ENCODE data around the gene PNPO. TPM values are rescaled to one million over a fixed set of nuclear protein-coding genes. Genes with fewer than 3 reads are reported as not detected.

PNPO gene
- total RNA-seq, 2 donors from 2014 or later, result 24.9 to 26.0 TPM

DNA sequence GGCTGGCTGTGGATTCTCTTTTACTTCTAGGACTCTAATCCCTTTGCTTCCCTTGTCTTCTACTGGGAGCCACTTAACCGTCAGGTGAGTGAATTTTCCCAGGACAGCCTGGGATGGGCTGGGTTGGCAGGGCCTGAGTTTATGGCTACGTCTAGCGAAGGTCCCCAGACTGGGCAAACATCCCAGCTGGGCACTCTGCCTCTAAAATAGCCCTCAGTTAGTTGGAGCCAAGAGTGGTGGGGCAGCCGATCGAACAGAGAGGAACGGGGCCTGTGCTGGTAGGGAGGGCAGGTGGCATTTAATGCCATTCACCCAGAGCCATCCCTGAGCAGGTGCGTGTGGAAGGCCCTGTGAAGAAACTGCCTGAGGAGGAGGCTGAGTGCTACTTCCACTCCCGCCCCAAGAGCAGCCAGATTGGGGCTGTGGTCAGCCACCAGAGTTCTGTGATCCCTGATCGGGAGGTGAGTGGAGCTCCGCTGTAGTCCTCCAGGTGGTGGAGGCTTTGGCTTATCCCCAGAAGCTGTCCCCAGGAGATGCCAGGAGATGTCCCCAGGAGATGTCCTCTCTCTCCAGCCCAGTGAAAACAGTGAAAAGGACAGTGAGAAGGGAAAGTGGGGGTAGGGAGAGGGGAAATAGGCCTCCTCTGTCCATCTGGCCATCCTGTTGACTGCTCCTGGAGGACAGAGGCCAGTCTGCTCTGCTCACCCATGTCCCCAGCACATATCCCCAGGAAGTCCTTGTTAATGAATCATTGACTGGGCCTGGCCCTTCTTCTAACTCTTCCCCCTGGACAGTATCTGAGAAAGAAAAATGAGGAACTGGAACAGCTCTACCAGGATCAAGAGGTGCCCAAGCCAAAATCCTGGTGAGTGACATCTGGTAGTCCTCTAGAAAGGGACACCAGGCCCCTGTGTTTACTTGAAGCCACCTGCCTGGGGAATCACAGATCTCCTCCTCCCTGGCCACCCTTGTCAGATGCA, 4.4 kb downstream of the PNPO start:
- DNase-seq (peak in 1 of 2 donors; percentile 46), ATAC-seq (peak; percentile 1)
- intact Hi-C loops (cut with DNase I, micrococcal nuclease), result loop anchor here in 1 of 2 donors (10.0 kb wide), 1 partner anchor 101 kb away; the partner anchor contains the start of gene SCRN2

GRCh38 chr17:47946516-47946915, 5.1 kb downstream of the PNPO start:
- no peak for ATAC-seq
- DNase-seq, result peak in 1 of 2 donors; percentile 43
- intact Hi-C loops (cut with DNase I, micrococcal nuclease), result loop anchor here in 1 of 2 donors (10.0 kb wide), 1 partner anchor 102 kb away; the partner anchor contains the start of gene SCRN2

DNA sequence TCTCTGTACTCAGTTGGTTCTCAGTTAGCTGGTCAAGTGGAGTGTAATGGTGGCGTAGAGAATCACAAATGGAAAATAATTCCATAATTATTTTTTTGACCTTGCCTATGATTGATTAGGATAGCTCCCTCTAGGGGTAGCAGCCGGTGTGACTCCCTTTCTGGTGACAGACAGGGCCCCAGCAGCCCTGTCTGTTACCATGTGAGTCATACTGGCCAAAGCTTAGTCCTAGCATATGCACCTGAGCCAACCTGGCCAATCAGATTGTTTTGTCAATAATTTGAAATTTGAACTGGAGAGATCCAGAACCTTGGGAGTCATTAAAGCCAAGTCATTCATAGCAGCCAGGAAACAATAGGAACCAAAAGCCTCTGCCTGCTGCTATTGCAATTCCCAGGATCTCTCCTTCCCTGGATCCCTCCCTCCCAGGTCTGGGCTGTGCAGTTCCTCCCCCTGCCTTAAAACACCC, 5.6 kb downstream of the PNPO start:
- intact Hi-C loops (cut with DNase I, micrococcal nuclease), result loop anchor here in 1 of 2 donors (10.0 kb wide), 1 partner anchor 102 kb away; the partner anchor contains the start of gene SCRN2

DNA sequence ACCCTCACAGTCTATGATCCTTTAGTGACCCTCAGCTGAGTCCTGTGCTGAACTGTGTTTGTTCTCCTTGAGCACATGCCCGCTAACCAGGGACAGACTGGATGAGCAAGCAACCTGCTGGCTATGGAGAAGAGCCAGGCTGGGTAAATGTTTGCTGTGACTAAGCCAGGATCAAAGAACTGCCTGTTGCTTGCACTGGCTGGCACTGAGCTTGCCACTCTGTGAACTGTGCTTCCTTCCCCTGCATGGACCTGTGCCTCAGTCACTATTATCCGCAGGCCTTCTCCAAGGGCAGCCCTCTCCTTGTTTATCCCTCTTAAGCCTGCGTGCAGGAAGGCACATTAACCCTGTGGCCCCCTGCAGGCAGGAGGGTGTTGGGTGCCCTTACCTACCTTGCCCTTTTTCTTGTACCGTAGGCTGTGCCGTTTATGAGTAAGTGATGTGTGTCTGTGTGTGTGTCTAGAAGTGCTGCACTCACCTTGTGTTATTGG, 7.4 kb downstream of the PNPO start:
- intact Hi-C loops (cut with DNase I, micrococcal nuclease), result loop anchor here in 1 of 2 donors (10.0 kb wide), 1 partner anchor 104 kb away; the partner anchor contains the start of gene SCRN2
- DNase-seq, result peak in 1 of 2 donors; percentile 53
- ATAC-seq, result peak; percentile 5

More for the DNA sequence above, 5.6 kb downstream of the PNPO start:
- ATAC-seq (peak; percentile 51), DNase-seq (peak; percentile 88 to 90)

DNA sequence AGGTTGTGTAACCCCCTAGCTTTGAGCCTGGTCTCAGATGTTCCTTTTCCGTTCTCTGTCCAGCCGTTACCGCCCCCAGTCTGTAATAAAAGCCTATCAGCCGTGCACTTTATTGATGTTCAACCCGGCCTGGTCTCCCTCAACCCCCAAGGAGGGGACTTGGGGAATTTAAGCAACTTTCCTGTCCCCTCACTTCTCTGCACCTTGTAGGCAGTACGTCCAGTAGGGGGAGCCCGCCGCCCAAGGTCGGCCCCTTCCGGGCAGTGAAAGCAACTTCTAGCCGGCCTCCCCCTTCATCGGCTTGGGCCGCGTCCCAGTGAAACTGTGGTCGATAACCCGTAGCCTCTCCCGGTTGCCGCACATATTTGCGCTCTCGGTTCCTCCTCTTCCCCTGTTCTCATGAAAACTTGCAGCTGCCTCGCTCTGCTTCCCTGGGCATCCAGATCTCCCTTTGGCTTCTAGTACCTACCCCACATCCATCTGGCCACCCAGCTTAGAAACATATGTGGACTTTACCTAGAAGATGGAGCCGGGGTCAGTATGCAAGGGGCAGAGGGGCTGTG, 7.9 kb downstream of the PNPO start:
- ATAC-seq, result peak; percentile 31
- intact Hi-C loops (cut with DNase I, micrococcal nuclease), result loop anchor here in 1 of 2 donors (10.0 kb wide), 1 partner anchor 104 kb away; the partner anchor contains the start of gene SCRN2

GRCh38 chr17:47949946-47950345, 8.6 kb downstream of the PNPO start:
- DNase-seq (peak in 1 of 2 donors; percentile 62), ATAC-seq (no peak)
- intact Hi-C loops (cut with DNase I, micrococcal nuclease), result loop anchor here in 1 of 2 donors (10.0 kb wide), 1 partner anchor 105 kb away; the partner anchor contains the start of gene SCRN2

More for the DNA sequence above, 7.9 kb downstream of the PNPO start:
- DNase-seq, result peak; percentile 89 to 94

DNA sequence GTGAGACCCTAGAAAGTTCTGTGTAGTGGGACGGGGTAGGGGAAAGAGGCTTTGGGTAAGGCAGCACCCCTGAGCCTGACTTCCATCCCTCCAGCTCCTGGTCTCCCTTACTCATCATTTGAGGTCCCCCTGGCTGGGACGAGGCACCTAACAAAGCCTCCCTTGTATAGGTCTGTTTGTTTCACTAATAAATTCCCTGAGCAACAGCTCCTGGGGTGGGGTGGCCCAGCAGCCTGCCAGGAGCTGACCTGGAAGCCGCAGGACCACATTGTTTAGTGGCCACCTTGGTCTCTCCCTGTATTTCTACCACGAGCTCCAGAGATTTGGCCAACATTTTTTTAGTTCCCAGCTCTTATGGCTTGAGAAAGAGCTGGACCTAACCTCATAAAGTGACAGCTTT, 9.1 kb downstream of the PNPO start:
- intact Hi-C loops (cut with DNase I, micrococcal nuclease), result no loop called here
- DNase-seq (peak in 1 of 2 donors; percentile 43), ATAC-seq (no peak)

DNA sequence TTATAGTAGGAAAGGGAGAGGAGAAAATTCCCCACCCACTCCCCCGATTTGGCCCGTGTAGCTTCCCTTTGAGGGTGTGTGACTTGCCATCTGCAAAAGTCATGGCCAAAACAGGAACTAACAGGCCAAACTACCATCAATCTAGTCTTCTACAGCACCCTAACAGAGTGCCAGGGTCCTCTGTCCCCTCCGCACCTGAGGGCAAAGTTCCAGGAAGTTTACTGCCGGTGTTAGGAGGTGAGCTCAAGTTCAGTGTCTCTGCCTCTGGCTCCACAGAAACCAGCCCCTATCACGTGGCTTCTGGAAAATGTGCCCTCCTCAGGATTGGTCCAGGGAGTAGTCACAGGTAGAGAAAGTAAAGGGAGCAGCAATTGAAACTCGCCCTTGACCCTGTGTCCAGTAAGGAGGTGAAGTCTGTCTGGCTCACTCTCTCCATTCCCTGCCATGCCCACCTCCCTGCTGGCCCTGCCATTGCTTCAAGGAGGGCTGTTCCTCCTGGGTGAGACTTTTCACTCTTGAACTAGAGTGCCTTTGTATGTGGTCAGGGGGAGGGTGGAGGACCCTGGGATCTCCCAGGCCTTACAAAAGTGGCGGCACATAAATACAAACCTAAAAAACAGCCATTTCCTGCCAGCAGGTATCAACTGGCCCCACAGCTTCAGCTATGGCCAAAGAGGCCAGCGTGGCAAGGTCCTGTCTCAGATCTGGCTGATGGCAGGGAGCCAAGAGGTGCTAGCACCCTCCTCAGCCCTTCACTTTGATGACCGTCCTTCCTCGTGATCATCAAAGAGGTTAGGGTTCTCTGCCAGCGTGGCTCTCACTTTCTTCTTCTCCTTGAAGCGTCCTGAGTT, 11.0 kb downstream of the PNPO start:
- intact Hi-C loops (cut with DNase I, micrococcal nuclease), result no loop called here
- ATAC-seq (peak; percentile 46), DNase-seq (peak; percentile 72 to 90)

GRCh38 chr17:47953909-47954308, 12.5 kb downstream of the PNPO start:
- DNase-seq (no peak), ATAC-seq (no peak)
- intact Hi-C loops (cut with DNase I, micrococcal nuclease), result no loop called here

GRCh38 chr17:47955497-47956461, 14.4 kb downstream of the PNPO start:
- peak in 1 of 2 donors; percentile 83 for DNase-seq
- intact Hi-C loops (cut with DNase I, micrococcal nuclease), result no loop called here
- no peak for ATAC-seq

GRCh38 chr17:47956791-47957590, 15.6 kb downstream of the PNPO start:
- no peak for DNase-seq
- intact Hi-C loops (cut with DNase I, micrococcal nuclease), result no loop called here
- peak; percentile 11 for ATAC-seq

DNA sequence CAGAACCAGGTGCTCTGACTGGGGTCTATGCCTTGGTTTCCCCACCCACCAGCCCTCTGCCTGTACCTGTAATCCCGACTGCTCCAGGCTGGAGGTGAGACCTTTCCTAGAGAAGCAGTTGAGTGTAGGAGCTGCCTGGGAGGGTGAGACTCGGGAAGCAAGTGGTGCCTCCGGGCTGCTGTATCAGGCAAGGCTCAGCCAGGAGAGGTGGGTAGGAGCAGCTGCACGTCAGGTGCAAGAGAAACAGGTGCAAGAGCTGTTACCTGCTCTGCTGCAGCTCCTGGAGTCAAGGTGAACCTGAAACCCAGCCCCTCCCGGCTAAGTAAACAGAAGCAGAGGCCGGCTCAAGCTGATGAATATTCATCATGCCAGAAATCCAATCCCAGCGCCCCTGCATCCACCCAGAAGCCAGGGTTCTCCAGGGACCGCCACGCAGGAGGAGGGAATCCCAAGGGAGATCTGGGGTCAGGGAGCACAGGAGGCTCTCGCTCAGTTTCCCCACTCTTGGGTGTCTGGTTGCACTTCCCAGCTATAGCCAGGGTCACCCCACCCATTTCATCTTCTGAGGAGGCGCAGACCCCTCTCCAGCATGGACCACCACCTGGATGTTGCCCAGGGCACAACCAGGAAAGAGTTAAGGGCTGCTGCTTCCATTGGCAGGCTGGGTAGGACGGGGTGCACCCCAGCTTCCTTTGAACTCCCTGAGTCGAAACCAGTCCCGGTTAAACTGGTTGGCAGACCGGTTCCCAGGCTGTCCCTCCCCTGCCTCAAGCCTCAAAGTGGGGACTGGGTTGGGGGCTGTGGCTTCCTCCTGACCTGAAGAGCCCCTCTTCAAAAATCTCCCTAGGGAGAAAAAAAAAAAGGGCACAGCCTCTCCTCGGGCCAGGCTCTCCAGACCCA, 16.5 kb downstream of the PNPO start, which contains the start of gene PRR15L:
Gene PRR15L (minus strand): TSS at position 293 of the 900 bp plus-strand sequence. CDS start 4,649 bp downstream, outside the sequence.
- intact Hi-C loops (cut with DNase I, micrococcal nuclease), result no loop called here
- ATAC-seq (peak; percentile 69), DNase-seq (peak; percentile 87 to 94)

GRCh38 chr17:47959825-47960655, 18.7 kb downstream of the PNPO start:
- ATAC-seq (peak; percentile 69), DNase-seq (peak; percentile 80 to 92)
- intact Hi-C loops (cut with DNase I, micrococcal nuclease), result no loop called here

GRCh38 chr17:47961406-47961805, 20.0 kb downstream of the PNPO start:
- intact Hi-C loops (cut with DNase I, micrococcal nuclease), result no loop called here
- DNase-seq, result no peak
- no peak for ATAC-seq
